PC-9 (cell line): Measurements from ENCODE around the gene FOXN1. TPM values are rescaled to one million over a fixed set of nuclear protein-coding genes. Genes with fewer than 3 reads are reported as not detected.

Experiments
- BruUV-seq: library from RNA; stranded (reverse); fragments of 400-500 nt; replicated peaks from 2 replicates; lab custom pipeline; 2021; lab: Mats Ljungman, UMichigan
- CTCF ChIA-PET: fragments of 300-600 bp; sonication (Branson Sonifier 250); formaldehyde crosslinking; loops from one replicate; lab custom pipeline; 2022; ENCODE audit warnings: antibody characterized with exemption; lab: Charles Lee
- POLR2A ChIA-PET: fragments of 300-600 bp; sonication (Branson Sonifier 250); formaldehyde crosslinking; loops from one replicate; lab custom pipeline; 2022; ENCODE audit warnings: antibody characterized with exemption; ENCODE audit not compliant: unreplicated experiment; lab: Charles Lee
- DNase-seq, 2 experiments: peaks; one replicate each; pipeline versions ENCODE4 v3.0.0 to v3.0.0-alpha.2; 2015 to 2022; ENCODE audit warnings: mixed read lengths in 1 of 2
- H2AFZ ChIP-seq: fragments of 200-600 bp; sonication (generic); 2 replicates; pipeline ENCODE4 v1.8.1; 2017; ENCODE audit warnings: antibody characterized with exemption
- H3F3A ChIP-seq: fragments of 200-600 bp; sonication (generic); 2 replicates; pipeline ENCODE4 v1.8.1; 2017; ENCODE audit warnings: antibody characterized with exemption, mild to moderate bottlenecking, low read depth; ENCODE audit not compliant: insufficient read depth
- H3K27ac ChIP-seq: fragments of 200-600 bp; sonication (generic); 2 replicates; pipeline ENCODE4 v1.6.1; 2016; ENCODE audit warnings: mixed run types
- H3K27me3 ChIP-seq: fragments of 200-600 bp; sonication (generic); 2 replicates; pipeline ENCODE4 v1.6.1; 2016; ENCODE audit warnings: low read depth, mixed run types; ENCODE audit not compliant: insufficient read depth
- H3K36me3 ChIP-seq: fragments of 200-600 bp; sonication (generic); 2 replicates; pipeline ENCODE4 v1.6.1; 2016; ENCODE audit warnings: low read depth, mixed run types
- H3K4me1 ChIP-seq: fragments of 200-600 bp; sonication (generic); replicated peaks from 2 replicates; pipeline ENCODE4 v1.6.1; 2016; ENCODE audit warnings: mixed run types; ENCODE audit not compliant: insufficient read depth
- H3K4me2 ChIP-seq: fragments of 200-600 bp; sonication (generic); 2 replicates; pipeline ENCODE4 v1.6.1; 2017; ENCODE audit warnings: mixed run types
- H3K4me3 ChIP-seq: fragments of 200-600 bp; sonication (generic); 2 replicates; pipeline ENCODE4 v1.6.1; 2016; ENCODE audit warnings: mixed run types
- H3K79me2 ChIP-seq: fragments of 200-600 bp; sonication (generic); 2 replicates; pipeline ENCODE4 v1.6.1; 2017; ENCODE audit warnings: low read depth, mixed run types
- H3K9me2 ChIP-seq: fragments of 200-600 bp; sonication (generic); 2 replicates; pipeline ENCODE4 v1.8.1; 2017; ENCODE audit warnings: mild to moderate bottlenecking; ENCODE audit not compliant: insufficient read depth
- H3K9me3 ChIP-seq: fragments of 200-600 bp; sonication (generic); 2 replicates; pipeline ENCODE4 v1.8.1; 2016; ENCODE audit warnings: low read depth; ENCODE audit not compliant: insufficient read depth
- H4K20me1 ChIP-seq: fragments of 200-600 bp; sonication (generic); 2 replicates; pipeline ENCODE4 v1.8.1; 2017; ENCODE audit not compliant: insufficient read depth
- CTCF ChIP-seq: fragments of 200-600 bp; sonication (generic); conservative IDR thresholded peaks from 2 replicates; pipeline ENCODE4 v1.6.1; 2017; ENCODE audit warnings: mixed run types, antibody characterized with exemption, mild to moderate bottlenecking, moderate library complexity
- EZH2 ChIP-seq: fragments of 200-600 bp; sonication (generic); IDR thresholded peaks from 2 replicates; pipeline ENCODE4 v1.8.0; 2017; ENCODE audit warnings: antibody characterized with exemption, low read depth
- intact Hi-C: fragments of 100-400 bp; cut with micrococcal nuclease; formaldehyde crosslinking; loops from one replicate; pipeline ENCODE4 v1.10.0; 2022; ENCODE audit not compliant: unreplicated experiment
- total RNA-seq: library from RNA; stranded (reverse); gene quantifications from 2 replicates; pipeline ENCODE4 v1.2.3, GENCODE V29; 2021

The FOXN1 gene
- total RNA-seq, 1 experiment from 2014 or later, result not detected

- CTCF ChIA-PET, result no interaction called here
- H3K4me3 ChIP-seq, result no peak overlapping the region
- H3K9me3 ChIP-seq, result no peaks in the 10 kb centered on the region; the same call in 1 of the 2 replicates
- POLR2A ChIA-PET, result interaction anchor here (0.6 kb wide), 1 partner anchor 34 kb away, joined by 3 read pairs; the partner anchor contains the start of gene FOXN1
- peaks cover 10% of the 10 kb centered on the region; the same call in 1 of the 2 replicates for H3F3A ChIP-seq
- H2AFZ ChIP-seq, result no peak overlapping the region
- H3K9me2 ChIP-seq, result no peaks in the 10 kb centered on the region
- peaks cover 20% of the 10 kb centered on the region for H3K4me1 ChIP-seq
- peak; percentile 52 to 77 for DNase-seq
- H3K27me3 ChIP-seq, result no peaks in the 10 kb centered on the region
- H3K79me2 ChIP-seq, result no peaks in the 10 kb centered on the region
- no TSS peak for BruUV-seq
- H3K4me2 ChIP-seq, result no peak overlapping the region
- H4K20me1 ChIP-seq, result no peaks in the 10 kb centered on the region; the same call in 1 of the 2 replicates
- intact Hi-C loops, result no loop called here
- H3K27ac ChIP-seq, result no peak overlapping the region
- no peak for TF ChIP-seq EZH2
- TF ChIP-seq CTCF, result no peak
- H3K36me3 ChIP-seq, result no peaks in the 10 kb centered on the region
Measured at GRCh38 chr17:28471531-28472342, 34.4 kb upstream of the FOXN1 start.

- Histone ChIP-seq H3K9me3 (no peaks in the 10 kb centered on the region; the same call in 1 of the 2 replicates), H3K4me2 (no peak overlapping the region), H3K4me1 (peaks cover 20% of the 10 kb centered on the region), H3K9me2 (no peaks in the 10 kb centered on the region), H3F3A (peaks cover 10% of the 10 kb centered on the region; the same call in 1 of the 2 replicates), H3K4me3 (no peak overlapping the region), H3K79me2 (no peaks in the 10 kb centered on the region), H3K27me3 (no peaks in the 10 kb centered on the region), H4K20me1 (no peaks in the 10 kb centered on the region; the same call in 1 of the 2 replicates), H3K36me3 (no peaks in the 10 kb centered on the region), H2AFZ (no peak overlapping the region), H3K27ac (no peak overlapping the region)
- TF ChIP-seq CTCF, result no peak
- TF ChIP-seq EZH2, result no peak
- intact Hi-C loops, result no loop called here
- no peak for DNase-seq
- POLR2A ChIA-PET, result no interaction called here
- CTCF ChIA-PET, result no interaction called here
- BruUV-seq, result no TSS peak
Measured at GRCh38 chr17:28472871-28473497, 33.2 kb upstream of the FOXN1 start.

GRCh38 chr17:28473542-28473941, 32.6 kb upstream of the FOXN1 start, which contains the start of gene SLC13A2:
TSS of gene SLC13A2 (plus strand) at chr17:28473644. CDS start at chr17:28473713, 69 bp downstream.
- POLR2A ChIA-PET, result no interaction called here

More at GRCh38 chr17:28473542-28473941, 32.6 kb upstream of the FOXN1 start, which contains the start of gene SLC13A2:
- no peak within 1 kb of the TSS for H2AFZ ChIP-seq
- no peaks in the 10 kb centered on the region for H3K79me2 ChIP-seq
- H3K4me2 ChIP-seq, result no peak within 1 kb of the TSS
- H3K9me2 ChIP-seq, result no peaks in the 10 kb centered on the region
- H3K4me1 ChIP-seq, result peaks cover 20% of the 10 kb centered on the region
- CTCF ChIA-PET, result no interaction called here
- H3K27ac ChIP-seq, result no peak within 1 kb of the TSS
- no peak within 1 kb of the TSS for H3K4me3 ChIP-seq
- no peaks in the 10 kb centered on the region for H3K36me3 ChIP-seq
- TF ChIP-seq EZH2, result no peak
- peaks cover 10% of the 10 kb centered on the region; the same call in 1 of the 2 replicates for H3F3A ChIP-seq
- intact Hi-C loops, result no loop called here
- no TSS peak for BruUV-seq
- no peaks in the 10 kb centered on the region; the same call in 1 of the 2 replicates for H3K9me3 ChIP-seq
- H4K20me1 ChIP-seq, result no peaks in the 10 kb centered on the region; the same call in 1 of the 2 replicates
- H3K27me3 ChIP-seq, result no peaks in the 10 kb centered on the region
- no peak for DNase-seq
